Measurements from ENCODE around the gene CLASRP. TPM values are rescaled to one million over a fixed set of nuclear protein-coding genes. Genes with fewer than 3 reads are reported as not detected.

CLASRP gene
- polyA plus RNA-seq, 1 experiment, result 12.4 TPM

GRCh38 chr19:45070214-45070613 is 31.4 kb downstream of the CLASRP start:
- no peak for DNase-seq (ENCODE audit: low read depth, low spot score)
- POLR2A ChIA-PET, result no interaction called here
- CTCF ChIA-PET, result no interaction called here
- Histone ChIP-seq H3K9me3 (ENCODE audit: control insufficient read depth, insufficient read depth, low read length) (no peaks in the 10 kb centered on the region; the same call in 1 of the 2 replicates), H3K27ac (ENCODE audit: low read depth, low read length) (no peak overlapping the region), H3K4me3 (ENCODE audit: low read depth, low read length) (no peak overlapping the region), H3K27me3 (ENCODE audit: control insufficient read depth, insufficient read depth, low read length) (no peaks in the 10 kb centered on the region)
- no peak for TF ChIP-seq CTCF (IDR thresholded peaks at IDR 0.05; ENCODE audit: low read depth, low read length)

- Histone ChIP-seq H3K27ac (ENCODE audit: low read depth, low read length) (no peak overlapping the region), H3K27me3 (ENCODE audit: control insufficient read depth, insufficient read depth, low read length) (no peaks in the 10 kb centered on the region), H3K4me3 (ENCODE audit: low read depth, low read length) (no peak overlapping the region), H3K9me3 (ENCODE audit: control insufficient read depth, insufficient read depth, low read length) (no peaks in the 10 kb centered on the region)
- ChIA-PET CTCF (no interaction called here), POLR2A (no interaction called here)
- TF ChIP-seq CTCF (IDR thresholded peaks at IDR 0.05; ENCODE audit: low read depth, low read length), result no peak
- no peak for DNase-seq (ENCODE audit: low read depth, low spot score)
Measured at GRCh38 chr19:45070861-45071544, 32.2 kb downstream of the CLASRP start.

- POLR2A ChIA-PET, result interaction anchor here (1.5 kb wide), 1 partner anchor 32 kb away, joined by 5 read pairs; the partner anchor contains the start of gene CLASRP
- H3K4me3 ChIP-seq (ENCODE audit: low read depth, low read length), result no peak overlapping the region
- H3K9me3 ChIP-seq (ENCODE audit: control insufficient read depth, insufficient read depth, low read length), result no peaks in the 10 kb centered on the region
- no peak for TF ChIP-seq CTCF (IDR thresholded peaks at IDR 0.05; ENCODE audit: low read depth, low read length)
- DNase-seq (ENCODE audit: low read depth, low spot score), result no peak
- H3K27ac ChIP-seq (ENCODE audit: low read depth, low read length), result no peak overlapping the region
- H3K27me3 ChIP-seq (ENCODE audit: control insufficient read depth, insufficient read depth, low read length), result no peaks in the 10 kb centered on the region
- CTCF ChIA-PET, result no interaction called here
Measured at GRCh38 chr19:45071545-45071938, 32.7 kb downstream of the CLASRP start.

- Histone ChIP-seq H3K27me3 (ENCODE audit: control insufficient read depth, insufficient read depth, low read length) (no peaks in the 10 kb centered on the region), H3K4me3 (ENCODE audit: low read depth, low read length) (no peak overlapping the region), H3K27ac (ENCODE audit: low read depth, low read length) (no peak overlapping the region), H3K9me3 (ENCODE audit: control insufficient read depth, insufficient read depth, low read length) (no peaks in the 10 kb centered on the region)
- DNase-seq (ENCODE audit: low read depth, low spot score), result no peak
- TF ChIP-seq CTCF (IDR thresholded peaks at IDR 0.05; ENCODE audit: low read depth, low read length), result no peak
- ChIA-PET CTCF (no interaction called here), POLR2A (interaction anchor here (0.8 to 1.5 kb wide), 2 partner anchors 33 to 106 kb away, joined by 3 to 5 read pairs; partner anchors contain the start of genes BLOC1S3, CLASRP and TRAPPC6A)
Measured at GRCh38 chr19:45071969-45072790, 33.3 kb downstream of the CLASRP start.

GRCh38 chr19:45074744-45075300 is 36.0 kb downstream of the CLASRP start:
- no peak overlapping the region for H3K4me3 ChIP-seq (ENCODE audit: low read depth, low read length)
- no peaks in the 10 kb centered on the region for H3K9me3 ChIP-seq (ENCODE audit: control insufficient read depth, insufficient read depth, low read length)
- POLR2A ChIA-PET, result no interaction called here
- DNase-seq (ENCODE audit: low read depth, low spot score), result no peak
- H3K27ac ChIP-seq (ENCODE audit: low read depth, low read length), result no peak overlapping the region
- CTCF ChIA-PET, result interaction anchor here (1.1 kb wide), 1 partner anchor 15 kb away, joined by 3 read pairs; no protein-coding TSS in a partner anchor
- H3K27me3 ChIP-seq (ENCODE audit: control insufficient read depth, insufficient read depth, low read length), result no peaks in the 10 kb centered on the region
- no peak for TF ChIP-seq CTCF (IDR thresholded peaks at IDR 0.05; ENCODE audit: low read depth, low read length)
